ENCODE measurements around the gene RPH3AL. TPM values are rescaled to one million over a fixed set of nuclear protein-coding genes. Genes with fewer than 3 reads are reported as not detected.

Gene RPH3AL
- polyA plus RNA-seq, 1 donor from 2014 or later: 0.87 TPM

GRCh38 chr17:283911-284675 is 68.5 kb downstream of the RPH3AL start:
- Histone ChIP-seq H3K9ac (ENCODE audit: low read length) (no peak overlapping the region), H3F3A (ENCODE audit: insufficient read depth, low read length, poor library complexity, severe bottlenecking) (no peaks in the 10 kb centered on the region), H3K27me3 (ENCODE audit: insufficient read depth, low read depth, low read length) (no peaks in the 10 kb centered on the region), H2AFZ (ENCODE audit: low read depth, low read length) (no peak overlapping the region), H3K9me3 (ENCODE audit: low read length) (no peaks in the 10 kb centered on the region), H3K79me2 (replicated peaks; ENCODE audit: insufficient read depth, low read length) (no peaks in the 10 kb centered on the region), H3K36me3 (ENCODE audit: insufficient read depth, low read length) (no peaks in the 10 kb centered on the region), H3K9me2 (ENCODE audit: insufficient read depth, low read length) (no peaks in the 10 kb centered on the region), H3K27ac (ENCODE audit: low read length) (no peak overlapping the region), H3K4me2 (ENCODE audit: low read length) (no peak overlapping the region), H4K20me1 (ENCODE audit: insufficient read depth) (no peaks in the 10 kb centered on the region), H3K4me3 (ENCODE audit: low read length) (no peak overlapping the region)
- TF ChIP-seq POLR2AphosphoS5 (IDR thresholded peaks at IDR 0.05) (no peak), MXI1 (conservative IDR thresholded peaks at IDR 0.05; ENCODE audit: poor library complexity, severe bottlenecking) (no peak), SMC3 (conservative IDR thresholded peaks at IDR 0.05; ENCODE audit: poor library complexity) (no peak), CTCF (IDR thresholded peaks at IDR 0.05; ENCODE audit: poor library complexity, severe bottlenecking) (no peak), EP300 (conservative IDR thresholded peaks at IDR 0.05; ENCODE audit: poor library complexity, severe bottlenecking) (no peak), REST (IDR thresholded peaks at IDR 0.05; ENCODE audit: borderline replicate concordance) (no peak), EZH2 (IDR thresholded peaks at IDR 0.05; ENCODE audit: borderline replicate concordance, insufficient read depth, low read length, poor library complexity, severe bottlenecking) (no peak), TAF1 (IDR thresholded peaks at IDR 0.05; ENCODE audit: low read depth) (no peak), RAD21 (conservative IDR thresholded peaks at IDR 0.05) (no peak)

GRCh38 chr17:282912-283882 is 69.4 kb downstream of the RPH3AL start:
- Histone ChIP-seq H4K20me1 (ENCODE audit: insufficient read depth) (no peaks in the 10 kb centered on the region), H2AFZ (ENCODE audit: low read depth, low read length) (no peak overlapping the region), H3F3A (ENCODE audit: insufficient read depth, low read length, poor library complexity, severe bottlenecking) (no peaks in the 10 kb centered on the region), H3K4me2 (ENCODE audit: low read length) (no peak overlapping the region), H3K79me2 (replicated peaks; ENCODE audit: insufficient read depth, low read length) (no peaks in the 10 kb centered on the region), H3K9ac (ENCODE audit: low read length) (no peak overlapping the region), H3K27me3 (ENCODE audit: insufficient read depth, low read depth, low read length) (no peaks in the 10 kb centered on the region), H3K9me2 (ENCODE audit: insufficient read depth, low read length) (no peaks in the 10 kb centered on the region), H3K4me3 (ENCODE audit: low read length) (no peak overlapping the region), H3K9me3 (ENCODE audit: low read length) (no peaks in the 10 kb centered on the region), H3K27ac (ENCODE audit: low read length) (no peak overlapping the region), H3K36me3 (ENCODE audit: insufficient read depth, low read length) (no peaks in the 10 kb centered on the region)
- TF ChIP-seq POLR2AphosphoS5 (IDR thresholded peaks at IDR 0.05) (no peak), CTCF (IDR thresholded peaks at IDR 0.05; ENCODE audit: poor library complexity, severe bottlenecking) (no peak), MXI1 (conservative IDR thresholded peaks at IDR 0.05; ENCODE audit: poor library complexity, severe bottlenecking) (no peak), RAD21 (conservative IDR thresholded peaks at IDR 0.05) (no peak), EZH2 (IDR thresholded peaks at IDR 0.05; ENCODE audit: borderline replicate concordance, insufficient read depth, low read length, poor library complexity, severe bottlenecking) (no peak), SMC3 (conservative IDR thresholded peaks at IDR 0.05; ENCODE audit: poor library complexity) (no peak), TAF1 (IDR thresholded peaks at IDR 0.05; ENCODE audit: low read depth) (no peak), EP300 (conservative IDR thresholded peaks at IDR 0.05; ENCODE audit: poor library complexity, severe bottlenecking) (no peak), REST (IDR thresholded peaks at IDR 0.05; ENCODE audit: borderline replicate concordance) (no peak)

All from neural cell (in vitro differentiated cells).